Measurements from ENCODE around the gene SAMD4B.

DNA sequence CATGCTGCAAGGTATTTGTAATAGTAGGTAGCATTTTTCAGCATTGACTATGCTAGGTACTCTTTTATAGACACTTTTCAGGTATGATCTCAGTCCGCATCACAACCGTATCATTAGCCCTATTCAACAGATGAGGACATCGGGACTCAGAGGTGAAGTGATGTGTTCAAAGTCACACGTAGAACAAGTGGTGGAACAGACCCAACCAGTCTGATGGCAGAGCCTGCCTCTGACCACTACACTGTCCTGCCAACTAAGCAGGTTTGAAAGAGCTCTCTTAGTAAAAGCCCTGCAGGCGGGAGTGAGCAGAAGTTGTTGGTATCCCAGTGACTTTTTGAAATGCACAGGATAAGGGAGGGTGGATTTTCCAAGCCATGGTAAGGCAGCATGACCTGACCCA lies 28.5 kb downstream of the SAMD4B start:
- TF ChIP-seq RAD21 (IDR thresholded peaks at IDR 0.05 in 1 of 2, conservative IDR thresholded peaks at IDR 0.05 in 1 of 2; ENCODE audit: low read depth in 2 of 2, low read length in 2 of 2), result no peak
- no peak for TF ChIP-seq RFX5 (IDR thresholded peaks at IDR 0.05; ENCODE audit: borderline replicate concordance, low read depth, low read length)
- no peak for TF ChIP-seq CTCF (IDR thresholded peaks at IDR 0.05; ENCODE audit: control extremely low read depth in 1 of 3, insufficient read depth in 1 of 3, low read depth in 1 of 3, low read length in 3 of 3)
- TF ChIP-seq POLR2A (IDR thresholded peaks at IDR 0.05; ENCODE audit: control extremely low read depth in 1 of 2, low read depth in 2 of 2, low read length in 2 of 2), result no peak
- no peak for TF ChIP-seq EP300 (IDR thresholded peaks at IDR 0.05; ENCODE audit: borderline replicate concordance in 1 of 2, low read depth in 2 of 2, low read length in 2 of 2)
- TF ChIP-seq CREB1 (IDR thresholded peaks at IDR 0.05), result no peak
- no peak for TF ChIP-seq YY1 (IDR thresholded peaks at IDR 0.05; ENCODE audit: low read depth, low read length)

Data from H1 (cell line).